SK-N-SH (cell line): ENCODE measurements around the gene UBE2L6. TPM values are rescaled to one million over a fixed set of nuclear protein-coding genes. Genes with fewer than 3 reads are reported as not detected.

ENCODE experiments used
- polyA plus RNA-seq, 3 experiments: library from polyadenylated mRNA; depleted of rRNA; stranded (reverse); fragments of >200 nt; gene quantifications; 2 replicates each; pipeline ENCODE4 v1.2.3, GENCODE V29; 2012
- small RNA-seq, 7 experiments: library from RNA; depleted of rRNA; stranded (forward); fragments of <200 nt; gene quantifications; one replicate each; pipeline ENCODE3, GENCODE V24; 2012

Gene UBE2L6
- polyA plus RNA-seq, 1 of the 3 experiments (the other 2 are of a cell fraction), result 77.0 TPM

Small RNA genes lying within 50 kb of the gene (small RNA-seq; reads per million reads assigned to genes)
- gene RN7SL605P, result 0 reads per million in 7 experiments

Other genes with a start within 250 kb of the UBE2L6 start
- 29.6 and 43.3 TPM in 2 replicates for gene TNKS1BP1, start 242.7 kb downstream of the UBE2L6 start, polyA plus RNA-seq (2012; rRNA removed)
- 122 and 137 TPM in 2 replicates for gene SSRP1, start 231.8 kb downstream of the UBE2L6 start, polyA plus RNA-seq (2012; rRNA removed)
- gene P2RX3, start 229.3 kb downstream of the UBE2L6 start, polyA plus RNA-seq (2012; rRNA removed), result not detected in 2 replicates
- gene PRG3, start 186.5 kb downstream of the UBE2L6 start, polyA plus RNA-seq (2012; rRNA removed), result not detected in 2 replicates
- not detected in 2 replicates for gene PRG2, start 177.0 kb downstream of the UBE2L6 start, polyA plus RNA-seq (2012; rRNA removed)
- gene SLC43A3, start 140.6 kb downstream of the UBE2L6 start, polyA plus RNA-seq (2012; rRNA removed), result 4.1 and 4.7 TPM in 2 replicates
- gene RTN4RL2, start 107.1 kb downstream of the UBE2L6 start, polyA plus RNA-seq (2012; rRNA removed), result 0.08 and 0.30 TPM in 2 replicates
- gene SLC43A1, start 52.0 kb downstream of the UBE2L6 start, polyA plus RNA-seq (2012; rRNA removed), result 3.7 and 4.4 TPM in 2 replicates
- gene TIMM10, start 36.9 kb downstream of the UBE2L6 start, polyA plus RNA-seq (2012; rRNA removed), result 179 and 189 TPM in 2 replicates
- not detected in 2 replicates for gene SMTNL1, start 30.1 kb downstream of the UBE2L6 start, polyA plus RNA-seq (2012; rRNA removed)
- 1.9 and 4.5 TPM in 2 replicates for gene SERPING1, start 30.0 kb upstream of the UBE2L6 start, polyA plus RNA-seq (2012; rRNA removed)
- gene YPEL4, start 82.2 kb upstream of the UBE2L6 start, polyA plus RNA-seq (2012; rRNA removed), result 2.3 and 2.4 TPM in 2 replicates
- 18.1 and 25.8 TPM in 2 replicates for gene CLP1, start 90.1 kb upstream of the UBE2L6 start, polyA plus RNA-seq (2012; rRNA removed)
- 46.6 and 54.8 TPM in 2 replicates for gene ZDHHC5, start 100.4 kb upstream of the UBE2L6 start, polyA plus RNA-seq (2012; rRNA removed)
- gene MED19, start 144.5 kb upstream of the UBE2L6 start, polyA plus RNA-seq (2012; rRNA removed), result 35.2 and 38.7 TPM in 2 replicates
- gene TMX2, start 144.9 kb upstream of the UBE2L6 start, polyA plus RNA-seq (2012; rRNA removed), result 88.6 and 94.6 TPM in 2 replicates
- gene SELENOH, start 173.8 kb upstream of the UBE2L6 start, polyA plus RNA-seq (2012; rRNA removed), result 291 and 333 TPM in 2 replicates
- not detected in 2 replicates for gene BTBD18, start 184.1 kb upstream of the UBE2L6 start, polyA plus RNA-seq (2012; rRNA removed)
- 39.4 and 49.4 TPM in 2 replicates for gene CTNND1, start 194.1 kb upstream of the UBE2L6 start, polyA plus RNA-seq (2012; rRNA removed)